ENCODE results near the gene FSTL3. TPM values are rescaled to one million over a fixed set of nuclear protein-coding genes. Genes with fewer than 3 reads are reported as not detected.

FSTL3 gene
- polyA plus RNA-seq, 1 of the 3 experiments (the other 2 are of a cell fraction) = 64.4 TPM

GRCh38 chr19:681029-682019, 5.1 kb downstream of the FSTL3 start (continued):
- no peak for TF ChIP-seq TAF1 (IDR thresholded peaks at IDR 0.05; ENCODE audit: borderline replicate concordance, low read depth, low read length)
- TF ChIP-seq MXI1 (IDR thresholded peaks at IDR 0.05; ENCODE audit: low read depth, low read length) = no peak
- no peak for TF ChIP-seq YY1 (IDR thresholded peaks at IDR 0.05; ENCODE audit: low read depth)
- TF ChIP-seq EP300 (IDR thresholded peaks at IDR 0.05; ENCODE audit: borderline replicate concordance in 1 of 2, low read depth in 1 of 2, low read length in 1 of 2) = no peak
- no peak for TF ChIP-seq IRF3 (IDR thresholded peaks at IDR 0.05; ENCODE audit: low read depth, low read length)
- TF ChIP-seq JUND (IDR thresholded peaks at IDR 0.05) = no peak
- no peak for TF ChIP-seq CTCF (IDR thresholded peaks at IDR 0.05)

GRCh38 chr19:682678-683320, 6.6 kb downstream of the FSTL3 start:
- H4K20me1 ChIP-seq (ENCODE audit: insufficient read depth) = no peaks in the 10 kb centered on the region
- H3K4me2 ChIP-seq = no peak overlapping the region
- no peak overlapping the region for H3K4me3 ChIP-seq (ENCODE audit: low read depth in 2 of 2, low read length in 1 of 2)
- ChIA-PET CTCF (interaction anchor here (0.9 kb wide), 1 partner anchor 25 kb away, joined by 5 read pairs; no protein-coding TSS in a partner anchor), POLR2A (no interaction called here)
- H3K79me2 ChIP-seq (ENCODE audit: insufficient read depth) = peaks cover 19% of the 10 kb centered on the region
- H3K4me1 ChIP-seq (ENCODE audit: control insufficient read depth in 1 of 2, insufficient read depth in 2 of 2, low read depth in 1 of 2, low read length in 1 of 2) = peaks cover 4 to 12% of the 10 kb centered on the region in 2 experiments; a peak in 3 of 4 replicates
- H3K36me3 ChIP-seq (replicated peaks in 1 of 2; ENCODE audit: control insufficient read depth in 1 of 2, insufficient read depth in 2 of 2, low read length in 1 of 2) = peaks cover 0 to 3% of the 10 kb centered on the region in 2 experiments
- H3K9ac ChIP-seq = no peak overlapping the region
- H3K27ac ChIP-seq (ENCODE audit: low read depth in 2 of 2, low read length in 1 of 2) = no peak overlapping the region
- H3F3A ChIP-seq (replicated peaks; ENCODE audit: insufficient read depth) = peaks cover 5% of the 10 kb centered on the region
- DNase-seq = no peak
- no peaks in the 10 kb centered on the region for H3K9me2 ChIP-seq
- no peaks in the 10 kb centered on the region for H3K27me3 ChIP-seq (ENCODE audit: insufficient read depth)
- H3K9me3 ChIP-seq = no peaks in the 10 kb centered on the region
- H2AFZ ChIP-seq (ENCODE audit: low read depth) = no peak overlapping the region
- 100% methylated on average over 5 of the region's 25 CpGs for WGBS (ENCODE audit: low lambda C conversion rate)
- TF ChIP-seq RFX5 (IDR thresholded peaks at IDR 0.05; ENCODE audit: low read length) = no peak
- no peak for TF ChIP-seq NRF1 (IDR thresholded peaks at IDR 0.05; ENCODE audit: low read depth, low read length)
- no peak for TF ChIP-seq GABPA (IDR thresholded peaks at IDR 0.05; ENCODE audit: low read depth)
- TF ChIP-seq YY1 (IDR thresholded peaks at IDR 0.05; ENCODE audit: low read depth) = no peak
- no peak for TF ChIP-seq MAX (IDR thresholded peaks at IDR 0.05; ENCODE audit: low read depth)
- no peak for TF ChIP-seq SIN3A (IDR thresholded peaks at IDR 0.05; ENCODE audit: borderline replicate concordance, low read depth, low read length)
- TF ChIP-seq MEF2A (IDR thresholded peaks at IDR 0.05; ENCODE audit: borderline replicate concordance, low read depth) = no peak
- TF ChIP-seq EP300 (IDR thresholded peaks at IDR 0.05; ENCODE audit: borderline replicate concordance in 1 of 2, low read depth in 1 of 2, low read length in 1 of 2) = no peak
- no peak for TF ChIP-seq RCOR1 (IDR thresholded peaks at IDR 0.05; ENCODE audit: low read length)
- no peak for TF ChIP-seq JUND (IDR thresholded peaks at IDR 0.05)
- TF ChIP-seq POLR2AphosphoS5 (IDR thresholded peaks at IDR 0.05; ENCODE audit: low read depth, low read length) = no peak
- no peak for TF ChIP-seq CHD2 (IDR thresholded peaks at IDR 0.05; ENCODE audit: low read length, partially characterized antibody)
- TF ChIP-seq ELF1 (IDR thresholded peaks at IDR 0.05) = no peak
- TF ChIP-seq TAF1 (IDR thresholded peaks at IDR 0.05; ENCODE audit: borderline replicate concordance, low read depth, low read length) = no peak
- TF ChIP-seq ZBTB33 (IDR thresholded peaks at IDR 0.05; ENCODE audit: borderline replicate concordance, low read depth) = no peak
- TF ChIP-seq FOXJ3 (CRISPR knock-in tag; IDR thresholded peaks at IDR 0.05) = no peak
